HepG2 (cell line): ENCODE results near the gene CTIF. TPM values are rescaled to one million over a fixed set of nuclear protein-coding genes. Genes with fewer than 3 reads are reported as not detected.

Experiments
- ARID5B ChIP-seq: IDR thresholded peaks from 2 replicates; pipeline ENCODE4 v1.4.0; 2020; ENCODE audit warnings: mild to moderate bottlenecking, missing genetic modification reagents
- ELF3 ChIP-seq: IDR thresholded peaks from 2 replicates; pipeline ENCODE4 v1.6.1; 2016; ENCODE audit warnings: missing genetic modification reagents, missing compliant biosample characterization
- ESRRA ChIP-seq: sonication (generic); formaldehyde crosslinking; IDR thresholded peaks from 2 replicates; pipeline ENCODE4 v1.5.1; 2020; ENCODE audit warnings: mild to moderate bottlenecking, low read depth, missing genetic modification reagents
- FOSL2 ChIP-seq: sonication (generic); formaldehyde crosslinking; IDR thresholded peaks from 2 replicates; pipeline ENCODE4 v1.4.0; 2020; ENCODE audit warnings: missing genetic modification reagents
- GATAD2A ChIP-seq: IDR thresholded peaks from 2 replicates; pipeline ENCODE4 v1.6.1; 2016
- HNF4G ChIP-seq, 2 experiments: sonication (generic) in 1 of 2; formaldehyde crosslinking in 1 of 2; IDR thresholded peaks; 2 replicates each; pipeline versions ENCODE4 v1.4.0 to v1.6.1; 2011 to 2020; ENCODE audit warnings: borderline replicate concordance in 2 of 2, low read depth in 2 of 2, mild to moderate bottlenecking in 2 of 2, low read length in 1 of 2, missing genetic modification reagents in 1 of 2, moderate library complexity in 1 of 2
- IKZF1 ChIP-seq: fragments of 450-650 bp; IDR thresholded peaks from 2 replicates; pipeline ENCODE4 v1.7.1; 2016
- LCORL ChIP-seq, 2 experiments: fragments of 450-650 bp in 1 of 2; sonication (generic) in 1 of 2; formaldehyde crosslinking in 1 of 2; IDR thresholded peaks; 2 replicates each; pipeline versions ENCODE4 v1.5.0 to v1.6.1; 2017 to 2020; ENCODE audit warnings: antibody characterized with exemption in 1 of 2, missing genetic modification reagents in 1 of 2
- NR1H2 ChIP-seq: sonication (generic); formaldehyde crosslinking; IDR thresholded peaks from 2 replicates; pipeline ENCODE4 v1.8.1; 2022; ENCODE audit warnings: low read depth, missing genetic modification reagents, borderline replicate concordance
- SNAI1 ChIP-seq: sonication (generic); formaldehyde crosslinking; IDR thresholded peaks from 2 replicates; pipeline ENCODE4 v1.5.0; 2020; ENCODE audit warnings: mild to moderate bottlenecking, missing genetic modification reagents, borderline replicate concordance
- SOX5 ChIP-seq: IDR thresholded peaks from 2 replicates; pipeline ENCODE4 v1.6.1; 2016; ENCODE audit warnings: borderline replicate concordance
- SPEN ChIP-seq: sonication (generic); formaldehyde crosslinking; IDR thresholded peaks from 2 replicates; pipeline ENCODE4 v1.5.1; 2020; ENCODE audit warnings: low read depth, mild to moderate bottlenecking, missing genetic modification reagents
- ZNF430 ChIP-seq: sonication (generic); formaldehyde crosslinking; IDR thresholded peaks from 2 replicates; pipeline ENCODE4 v1.9.0; 2021; ENCODE audit warnings: mild to moderate bottlenecking, missing genetic modification reagents
- ZNF687 ChIP-seq: sonication (generic); formaldehyde crosslinking; IDR thresholded peaks from 2 replicates; pipeline ENCODE4 v1.5.1; 2020; ENCODE audit warnings: mild to moderate bottlenecking, missing genetic modification reagents, moderate library complexity
- ZNF691 ChIP-seq: sonication (generic); formaldehyde crosslinking; IDR thresholded peaks from 2 replicates; pipeline ENCODE4 v1.4.0; 2020; ENCODE audit warnings: missing genetic modification reagents, low read depth, mild to moderate bottlenecking, borderline replicate concordance
- ZNF784 ChIP-seq: sonication (generic); formaldehyde crosslinking; IDR thresholded peaks from 2 replicates; pipeline ENCODE4 v1.5.1; 2020; ENCODE audit warnings: missing genetic modification reagents, mild to moderate bottlenecking, borderline replicate concordance
- ZNF816 ChIP-seq: sonication (generic); formaldehyde crosslinking; IDR thresholded peaks from 2 replicates; pipeline ENCODE4 v1.8.0; 2022; ENCODE audit warnings: missing genetic modification reagents, mild to moderate bottlenecking, borderline replicate concordance
- polyA plus RNA-seq, 8 experiments: library from polyadenylated mRNA; depleted of rRNA in 3 of 8; stranded (reverse) in 7 of 8; unstranded in 1 of 8; fragments of >200 nt; fragmentation: Illumina TruSeq in 4 of 8; extraction: Trizol in 4 of 8; gene quantifications; 2 replicates each; pipeline versions ENCODE4 v1.2.1 to v1.2.3, GENCODE V29; 2011 to 2016; ENCODE audit warnings: low read depth in 4 of 8, missing spikeins in 1 of 8, mixed read lengths in 1 of 8; ENCODE audit not compliant: insufficient read depth in 1 of 8
- total RNA-seq, 5 experiments: library from RNA; depleted of rRNA; stranded (reverse); fragments of >200 nt; fragmentation: Illumina TruSeq; extraction: Trizol; gene quantifications; 2 replicates each; pipeline ENCODE4 v1.2.3, GENCODE V29; 2016; ENCODE audit warnings: low read depth in 1 of 5

CTIF gene
- total and polyA plus RNA-seq, 2 of the 13 experiments (the other 11 are each of a cell fraction or from before 2014, with no cell fraction given), result 18.2 to 28.0 TPM

- TF ChIP-seq ZNF687 (CRISPR knock-in tag) (peak; percentile 58), ZNF691 (CRISPR knock-in tag) (no peak), ARID5B (CRISPR knock-in tag) (0 out of 2 replicates have a peak, but pooled peaks have one; percentile 7), SOX5 (CRISPR knock-in tag) (peak; percentile 68), LCORL (IDR thresholded peaks at IDR 0.05) (no peak), LCORL (CRISPR knock-in tag; IDR thresholded peaks at IDR 0.05) (peak; percentile 66), ZNF784 (CRISPR knock-in tag) (no peak), ELF3 (0 out of 2 replicates have a peak, but pooled peaks have one; percentile 12), ESRRA (CRISPR knock-in tag) (peak; percentile 67; the same call in 1 of the 2 replicates), ZNF816 (CRISPR knock-in tag) (no peak), ZNF430 (CRISPR knock-in tag) (0 out of 2 replicates have a peak, but pooled peaks have one; percentile 25), SPEN (no peak), NR1H2 (no peak), SNAI1 (CRISPR knock-in tag) (0 out of 2 replicates have a peak, but pooled peaks have one; percentile 37), GATAD2A (CRISPR knock-in tag) (peak; percentile 40; the same call in 1 of the 2 replicates), HNF4G (IDR thresholded peaks at IDR 0.05; ENCODE audit: borderline replicate concordance, low read depth, low read length) (no peak), HNF4G (CRISPR knock-in tag; IDR thresholded peaks at IDR 0.05; ENCODE audit: borderline replicate concordance, low read depth) (no peak), FOSL2 (CRISPR knock-in tag) (0 out of 2 replicates have a peak, but pooled peaks have one; percentile 17), IKZF1 (no peak)
Measured at GRCh38 chr18:48878471-48878870, 339.6 kb downstream of the CTIF start (continued).
